ENCODE results near the gene DAB1.

The DAB1 gene

DNA sequence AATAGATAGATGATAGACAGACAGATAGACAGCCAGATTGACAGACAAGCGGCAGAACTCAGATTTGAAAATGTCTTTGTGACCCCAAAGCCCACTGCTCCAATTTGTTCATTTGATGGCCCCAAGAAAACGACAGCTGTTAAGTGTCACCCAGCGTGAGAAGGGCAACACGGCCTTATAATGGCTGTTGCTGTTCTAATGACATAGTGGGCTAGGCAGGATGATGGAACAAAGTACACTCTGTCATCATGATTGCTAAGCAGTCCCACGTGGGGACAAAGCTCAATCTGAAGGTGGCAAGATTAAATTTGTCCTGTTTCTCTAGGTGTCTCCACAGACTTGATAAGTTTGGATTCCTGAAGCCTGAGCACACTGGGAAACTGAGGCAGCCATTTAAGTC, 112.9 kb downstream of the DAB1 start:
- DNase-seq: no peak

DNA sequence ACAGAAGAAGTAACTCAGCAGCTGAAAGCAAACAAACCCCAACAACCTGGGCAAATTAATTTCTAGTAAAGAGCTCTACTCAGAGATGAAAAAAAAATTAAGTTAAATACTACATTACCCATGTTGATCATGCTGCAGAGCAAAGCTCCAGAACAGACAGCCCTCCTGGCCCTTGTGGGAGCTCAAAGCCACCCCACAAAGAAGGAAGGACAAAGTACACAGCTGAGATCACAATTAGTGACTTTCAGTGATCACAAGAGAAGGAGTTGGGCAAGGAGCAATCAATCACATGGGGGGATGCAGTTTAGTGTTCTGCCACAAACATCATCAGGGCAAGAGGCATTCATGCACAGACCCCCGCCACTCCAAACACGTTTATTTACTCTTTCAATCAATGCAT, 114.2 kb downstream of the DAB1 start:
- DNase-seq: no peak

GRCh38 chr1:57307392-57308170, 116.3 kb downstream of the DAB1 start:
- peak; percentile 2 for DNase-seq

GRCh38 chr1:57304591-57304990, 119.3 kb downstream of the DAB1 start:
- no peak for DNase-seq

- no peak for DNase-seq
Measured at GRCh38 chr1:57302812-57303596, 120.9 kb downstream of the DAB1 start.

DNA sequence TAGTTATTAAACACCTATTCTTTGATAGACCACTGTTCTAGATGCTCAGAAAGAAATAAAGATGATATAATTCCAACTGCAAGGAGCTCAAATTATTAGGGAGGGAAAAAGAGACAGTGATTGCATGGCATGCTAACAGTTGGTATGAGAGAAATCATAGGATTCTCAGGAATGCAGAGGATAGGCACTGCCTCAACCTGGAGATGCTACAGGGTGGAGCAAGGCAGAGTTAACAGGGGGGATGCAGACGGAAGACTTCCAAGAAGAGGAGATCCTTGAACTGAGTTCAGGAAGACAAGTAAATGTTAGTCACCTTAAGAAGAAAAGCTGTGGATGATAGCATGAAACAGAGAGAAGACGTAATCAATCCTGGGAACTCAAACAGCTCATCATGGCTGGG, 123.7 kb downstream of the DAB1 start:
- no peak for DNase-seq

DNA sequence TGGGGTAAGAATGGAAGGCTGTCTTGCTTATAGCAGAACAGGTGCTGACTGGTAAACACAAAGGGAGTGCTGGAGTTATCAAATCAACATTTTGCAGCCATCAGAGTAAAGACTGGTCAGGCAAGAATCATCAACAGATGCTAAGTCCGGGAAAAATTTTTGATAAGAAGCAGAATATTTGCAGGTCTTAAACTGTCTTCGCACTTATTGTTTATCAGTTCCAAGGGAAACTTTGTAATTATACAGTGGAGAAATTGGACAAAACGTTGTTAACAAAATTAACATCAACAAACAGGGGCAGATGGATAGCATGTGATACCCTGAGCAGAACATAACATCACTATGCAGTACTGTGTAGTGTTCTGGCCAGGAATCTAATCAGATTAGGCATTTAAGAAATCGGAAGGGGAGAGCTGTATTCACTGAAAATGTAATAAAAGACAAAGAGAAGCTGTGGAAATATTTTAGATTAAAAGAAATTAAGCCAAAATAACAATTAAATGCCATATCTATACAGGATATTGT, 127.1 kb downstream of the DAB1 start:
- no peak for DNase-seq

DNA sequence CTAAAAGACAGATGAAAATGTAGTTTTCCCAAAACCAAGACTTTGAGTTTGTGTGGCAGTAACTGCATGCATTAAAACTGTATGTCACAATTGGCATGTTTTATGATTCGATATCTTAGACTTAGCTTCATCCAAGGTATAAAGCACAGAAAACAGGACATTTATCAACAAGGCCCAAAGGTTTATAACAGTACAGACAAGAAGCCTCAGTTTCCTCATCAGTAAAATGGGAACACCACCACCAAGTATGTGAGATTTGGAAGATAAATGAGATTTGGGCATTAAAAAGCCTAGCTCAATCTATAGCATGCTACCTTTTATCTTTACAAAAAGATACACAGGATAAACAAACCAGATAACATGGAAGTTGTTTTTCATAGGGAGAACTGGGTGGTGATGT, 128.5 kb downstream of the DAB1 start:
- no peak for DNase-seq

GRCh38 chr1:57294177-57294576, 129.7 kb downstream of the DAB1 start:
- no peak for DNase-seq

DNA sequence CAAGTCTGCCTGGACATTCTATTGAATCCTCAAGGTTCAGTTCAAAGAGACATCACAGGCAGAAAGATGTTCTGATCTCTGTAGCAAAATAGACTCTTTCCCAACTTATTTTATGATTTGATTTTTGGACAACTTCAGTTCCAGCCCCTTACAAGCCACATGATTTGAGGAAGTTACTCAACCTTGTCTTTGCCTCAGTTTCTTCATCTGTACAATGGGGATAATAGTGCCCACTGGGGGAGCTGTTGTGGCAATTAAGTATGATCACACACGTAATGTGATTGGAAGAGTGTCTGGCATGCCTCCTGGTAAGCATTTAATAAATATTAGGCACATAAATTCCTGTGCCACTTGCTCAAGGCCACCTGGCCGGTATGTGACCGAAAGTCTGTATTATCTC, 130.6 kb downstream of the DAB1 start:
- DNase-seq: no peak

GRCh38 chr1:57289781-57290180, 134.1 kb downstream of the DAB1 start:
- DNase-seq: no peak

GRCh38 chr1:57285992-57286391, 137.9 kb downstream of the DAB1 start:
- DNase-seq: no peak

GRCh38 chr1:57282411-57282810, 141.4 kb downstream of the DAB1 start:
- no peak for DNase-seq

DNA sequence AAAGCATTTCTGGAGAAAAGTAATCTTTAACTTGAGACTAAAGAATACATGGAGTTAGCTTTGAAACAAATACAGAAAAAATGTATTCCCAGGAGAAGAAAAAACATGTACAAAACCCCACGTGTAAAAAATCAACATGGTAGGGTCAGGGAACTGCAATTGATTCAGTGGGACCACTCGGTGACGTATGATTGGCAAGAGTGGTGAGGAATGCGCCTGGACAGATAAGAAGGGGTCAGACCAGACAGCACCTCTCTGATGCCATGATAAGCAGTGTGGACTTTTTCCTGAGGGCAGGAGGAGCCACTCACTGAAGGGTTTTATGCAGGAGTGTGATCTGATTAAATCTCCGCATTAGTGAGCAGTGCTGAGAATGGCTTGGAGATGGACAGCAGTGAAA, 142.5 kb downstream of the DAB1 start:
- DNase-seq: no peak

- no peak for DNase-seq
Measured at GRCh38 chr1:57279909-57280666, 143.8 kb downstream of the DAB1 start.

DNA sequence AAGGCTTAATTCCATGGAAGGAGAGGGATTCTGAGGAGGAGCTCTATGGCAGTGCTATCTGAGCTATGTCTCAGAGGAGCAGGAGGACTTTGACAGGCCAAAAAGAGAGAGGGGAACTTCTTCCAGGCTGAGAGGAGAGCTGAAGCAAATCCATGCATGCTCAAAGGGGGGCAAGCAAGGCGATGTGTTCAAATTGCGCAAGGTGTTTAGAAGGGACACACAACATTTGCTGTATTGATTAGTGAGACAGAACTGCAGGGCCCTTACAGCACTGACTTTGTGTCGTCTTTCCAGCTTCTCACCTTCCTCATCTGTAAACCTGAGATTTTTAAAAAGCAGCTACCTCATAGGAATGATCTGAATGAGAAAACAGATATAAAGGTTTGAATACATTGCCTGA, 145.3 kb downstream of the DAB1 start:
- no peak for DNase-seq

- DNase-seq: no peak
Measured at GRCh38 chr1:57277681-57278080, 146.2 kb downstream of the DAB1 start.

DNA sequence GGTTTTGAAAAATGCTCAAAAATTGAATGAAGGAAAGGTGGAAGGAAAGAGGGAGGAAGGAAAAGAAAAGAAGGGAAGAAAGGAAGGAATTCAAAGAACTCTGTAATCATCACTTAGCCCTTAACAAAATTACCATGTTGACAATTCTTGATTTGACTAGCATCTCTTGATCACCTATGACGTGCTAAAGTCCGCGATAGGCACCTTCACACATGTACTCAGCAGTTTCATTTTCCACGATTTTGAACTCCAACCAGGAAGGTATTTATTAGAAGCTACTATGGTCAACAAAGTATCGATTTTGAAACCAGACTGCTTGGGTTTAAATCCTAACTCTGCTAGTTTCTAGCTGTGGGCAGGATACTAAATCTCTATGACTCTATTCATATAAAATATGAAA, 146.9 kb downstream of the DAB1 start:
- DNase-seq: no peak

GRCh38 chr1:57272601-57273000, 151.3 kb downstream of the DAB1 start:
- DNase-seq: no peak

- no peak for DNase-seq
Measured at GRCh38 chr1:57272150-57272549, 151.7 kb downstream of the DAB1 start.

GRCh38 chr1:57270927-57271698, 152.7 kb downstream of the DAB1 start:
- no peak for DNase-seq

- DNase-seq: no peak
Measured at GRCh38 chr1:57269630-57270225, 154.1 kb downstream of the DAB1 start.

Data from stimulated activated CD4-positive, alpha-beta T cell treated with anti-CD3 and anti-CD28 coated beads, Interleukin-4, amount 100 ng/mL, for 1 hour (primary cell).